Dermis blood vessel endothelial cell (primary cell): ENCODE results near the gene NIPA2. TPM values are rescaled to one million over a fixed set of nuclear protein-coding genes. Genes with fewer than 3 reads are reported as not detected.

ENCODE experiments used
- DNase-seq: peaks from one replicate; pipeline ENCODE4 v3.0.0; 2010
- total RNA-seq: library from RNA; depleted of rRNA; stranded (reverse); fragments of >200 nt; gene quantifications from 2 replicates; pipeline ENCODE4 v1.2.3, GENCODE V29; 2014

Gene NIPA2
- total RNA-seq, 1 donor from 2014 or later = 40.8 TPM

DNA sequence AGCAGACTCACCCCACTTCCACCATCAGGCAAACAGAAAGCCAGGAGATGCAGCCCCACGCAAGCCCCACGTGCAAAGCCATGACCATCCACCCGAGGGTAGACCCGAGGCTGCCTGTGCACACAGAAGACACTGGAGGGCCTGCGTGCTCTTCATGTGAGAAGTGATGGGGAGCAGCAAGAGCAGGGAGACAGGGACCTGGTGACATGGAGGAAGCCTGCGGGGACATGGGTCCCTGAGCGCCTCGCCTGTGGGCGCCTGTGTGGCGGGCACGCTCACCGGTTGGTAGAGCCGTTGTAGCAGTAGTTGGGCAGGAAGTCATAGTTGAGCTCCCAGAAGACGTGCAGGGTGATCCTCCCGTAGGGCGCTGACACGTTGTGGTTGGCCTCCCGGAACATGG lies 65.0 kb downstream of the NIPA2 start:
- DNase-seq = no peak

DNA sequence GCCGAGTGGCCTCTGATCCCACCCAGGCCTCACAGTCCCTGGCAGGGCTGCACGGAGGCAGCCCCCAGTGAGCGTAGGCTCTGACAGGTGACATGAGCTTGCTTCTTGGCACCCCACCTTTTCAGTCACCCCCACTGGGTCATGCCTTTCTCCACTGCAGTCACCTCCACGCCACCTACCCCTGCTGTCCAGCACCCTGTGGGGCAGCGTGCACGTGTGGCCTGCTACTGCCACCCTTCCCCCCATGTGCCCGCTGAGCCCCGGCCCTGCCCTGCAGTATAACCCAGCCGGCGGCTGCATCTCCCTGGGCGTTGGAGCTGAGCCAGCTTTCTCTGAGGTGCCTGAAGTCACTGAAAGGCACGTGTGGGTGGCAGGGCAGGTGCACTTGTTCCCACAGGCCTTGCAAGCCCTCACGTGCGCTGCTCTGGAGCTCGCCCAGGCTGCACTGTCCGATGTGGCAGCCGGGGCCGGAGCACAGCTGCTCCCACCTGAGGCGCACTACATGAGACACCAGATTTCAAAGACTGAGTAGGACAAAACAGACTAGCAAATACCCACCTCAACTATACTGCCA lies 65.6 kb downstream of the NIPA2 start:
- DNase-seq = no peak

DNA sequence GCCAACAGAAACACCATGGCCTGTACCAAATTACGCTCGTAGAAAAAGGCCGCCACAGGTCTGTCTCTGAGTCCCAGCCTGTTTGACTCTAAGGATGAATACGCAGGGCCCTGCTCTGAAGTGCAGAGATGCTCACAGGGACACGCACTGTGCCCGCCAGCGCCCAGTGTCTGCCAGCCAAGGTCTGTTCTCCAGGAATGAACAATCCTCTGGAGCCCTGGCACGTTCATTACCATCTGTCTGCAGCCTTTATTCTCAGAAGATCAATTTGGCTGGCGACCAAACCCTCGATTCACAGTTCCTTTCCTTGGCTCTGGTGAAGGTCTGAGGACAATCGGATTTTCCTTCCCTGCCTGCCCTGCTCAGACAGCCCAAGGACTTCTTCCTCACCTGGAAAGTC lies 66.3 kb downstream of the NIPA2 start:
- DNase-seq = no peak

DNA sequence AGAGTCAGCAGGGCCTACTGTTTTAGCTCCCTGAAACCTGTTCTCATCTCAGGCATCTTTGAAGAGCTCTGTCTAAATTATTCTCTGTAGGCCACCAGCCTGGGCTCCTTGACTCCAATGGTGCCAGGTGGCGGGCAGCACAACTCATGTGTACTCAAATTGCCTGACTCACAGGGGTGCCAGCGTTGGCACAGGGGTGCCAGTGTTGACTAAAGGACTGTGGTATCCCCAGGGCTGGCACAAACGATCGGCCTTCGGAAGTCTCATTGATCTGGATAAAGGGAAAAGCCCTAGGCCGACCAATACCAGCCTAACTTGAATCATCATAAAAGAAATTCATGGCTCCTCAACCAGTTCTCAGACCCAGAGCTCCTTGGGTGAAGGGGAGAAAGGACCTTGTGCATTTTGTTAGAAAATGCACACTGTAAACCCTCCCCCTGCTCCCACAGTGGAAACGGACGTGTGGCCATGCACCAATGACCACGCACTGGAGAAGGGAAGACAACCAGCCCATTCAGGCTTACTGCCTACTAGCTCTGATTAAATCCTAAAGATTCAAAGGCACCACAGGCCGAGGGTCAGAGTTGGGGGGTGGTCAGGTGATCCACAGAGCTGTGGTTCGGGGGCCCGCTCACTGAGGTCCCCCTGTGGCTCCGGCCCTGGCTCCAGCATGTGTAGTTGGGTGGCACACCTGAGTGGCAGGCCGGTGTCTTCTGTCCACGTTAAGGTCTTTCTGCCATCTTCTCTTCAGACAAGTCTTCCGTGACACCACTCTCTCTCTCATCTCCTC lies 68.9 kb downstream of the NIPA2 start:
- DNase-seq = no peak

DNA sequence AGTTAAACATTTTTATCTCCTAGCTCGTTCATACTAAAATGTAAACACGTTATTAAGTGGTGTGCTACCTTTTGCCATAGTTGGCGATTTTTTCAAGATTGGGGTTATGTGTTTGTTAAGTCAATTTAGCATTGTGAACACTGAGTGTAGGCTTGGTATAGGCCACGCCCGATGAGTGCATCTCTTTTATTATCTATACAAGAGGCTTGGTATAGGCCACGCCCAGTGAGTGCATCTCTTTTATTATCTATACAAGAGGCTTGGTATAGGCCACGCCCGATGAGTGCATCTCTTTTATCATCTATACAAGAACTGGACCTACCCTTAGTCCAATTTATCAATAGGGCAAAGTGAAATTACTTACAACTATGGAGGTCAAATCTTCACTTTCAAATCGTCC lies 70.4 kb downstream of the NIPA2 start:
- no peak for DNase-seq

DNA sequence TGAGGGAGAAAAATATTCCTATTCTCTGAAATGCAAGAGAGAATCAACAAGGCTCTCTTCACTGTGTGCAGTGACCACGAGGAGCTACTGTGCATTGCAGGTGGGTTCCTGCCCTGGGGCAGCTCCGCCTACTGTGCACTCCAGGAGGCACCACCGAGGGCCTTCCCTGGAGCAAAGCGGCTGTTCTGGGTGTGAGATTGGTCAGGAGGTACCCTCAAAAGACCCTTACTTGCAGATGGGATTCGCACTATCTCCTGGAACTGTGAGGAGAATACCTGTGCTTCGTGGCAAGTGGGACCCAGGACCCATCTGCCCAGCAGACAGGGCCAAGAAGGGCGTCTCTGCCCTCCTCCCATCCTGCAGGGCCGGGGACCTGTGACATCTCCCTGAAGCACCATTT lies 72.8 kb downstream of the NIPA2 start:
- no peak for DNase-seq

DNA sequence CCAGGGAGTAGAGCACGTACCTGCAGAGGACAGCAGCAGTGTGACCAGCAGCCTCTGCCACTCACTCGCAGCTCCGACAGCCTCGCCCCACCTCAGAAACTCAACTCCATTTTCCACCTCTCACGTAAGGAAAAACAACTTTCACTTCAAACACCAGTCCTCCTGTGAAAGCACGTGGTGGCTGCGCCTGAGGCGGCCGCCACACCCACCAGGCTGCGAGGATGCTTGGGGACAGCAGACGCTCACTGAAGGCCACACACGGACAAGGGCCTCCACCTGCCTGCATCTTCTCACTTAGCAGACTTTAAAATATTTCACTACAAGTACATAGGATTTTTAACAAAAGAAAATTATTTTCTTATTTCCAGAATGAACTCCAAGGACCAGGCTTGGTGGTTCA lies 73.8 kb downstream of the NIPA2 start:
- DNase-seq = no peak

DNA sequence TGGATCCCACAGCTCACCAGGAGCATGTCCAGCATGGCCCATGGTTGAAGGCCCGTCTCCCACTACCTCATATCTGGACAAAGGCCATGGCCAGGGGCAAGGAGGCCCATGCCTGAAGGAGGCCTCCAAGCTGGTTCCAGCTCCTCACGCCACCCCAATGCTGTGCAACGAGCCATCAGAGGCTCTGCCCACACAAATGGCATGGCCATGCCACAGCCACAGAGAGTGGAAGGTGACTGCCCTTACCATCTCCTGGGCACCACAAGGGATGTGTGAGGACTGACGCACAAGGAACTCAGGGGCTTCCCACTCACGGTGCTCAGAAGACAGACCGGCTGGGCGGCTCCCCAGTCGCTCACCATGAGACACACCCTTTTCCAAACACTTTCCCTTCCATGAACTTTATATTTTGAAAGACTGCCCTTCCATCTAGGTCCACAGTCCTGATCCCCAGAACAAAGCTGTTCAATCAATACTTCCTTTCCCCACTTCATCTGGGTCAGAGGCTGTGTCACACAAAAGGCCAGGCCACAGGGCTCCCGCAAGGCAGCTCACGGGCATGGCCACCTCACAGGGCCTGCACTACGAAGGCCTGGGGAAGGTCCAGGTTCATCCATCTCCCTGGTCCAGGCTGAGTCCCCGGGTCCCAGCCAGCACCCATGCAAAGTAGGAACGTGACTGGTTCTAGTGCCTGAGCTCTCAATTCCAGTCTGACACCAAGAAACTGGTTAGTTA lies 75.3 kb downstream of the NIPA2 start:
- DNase-seq = no peak

DNA sequence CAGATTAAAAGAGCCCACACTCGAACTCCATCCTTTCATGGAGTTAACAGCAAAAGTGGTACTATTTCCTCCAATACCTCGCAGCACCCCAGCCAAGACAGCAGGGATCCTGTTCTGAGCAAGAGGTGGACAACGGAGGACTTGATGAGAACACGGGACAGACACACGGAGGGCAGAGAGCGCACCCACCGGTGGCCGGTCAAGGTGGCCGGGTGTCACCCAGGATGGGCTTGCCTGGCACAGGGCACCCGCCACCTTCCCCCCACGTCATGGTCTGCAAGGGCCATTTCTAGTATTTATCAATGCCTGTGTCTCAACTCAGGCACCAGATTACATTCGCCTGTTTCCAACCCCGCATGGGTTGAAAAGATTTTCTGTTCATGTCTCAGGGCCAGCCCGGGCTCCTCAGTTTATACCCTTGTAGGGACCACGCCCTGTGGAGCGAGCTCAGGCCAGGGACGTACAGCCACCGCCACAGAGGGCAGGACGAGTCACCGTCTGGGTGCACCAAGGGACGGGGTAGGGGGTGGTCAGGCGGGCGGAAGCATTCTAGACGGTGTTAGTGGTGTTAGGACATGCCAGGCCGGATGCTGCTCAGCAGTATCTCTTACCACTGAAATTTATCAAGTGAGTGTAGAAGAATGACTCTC lies 77.5 kb downstream of the NIPA2 start:
- no peak for DNase-seq

DNA sequence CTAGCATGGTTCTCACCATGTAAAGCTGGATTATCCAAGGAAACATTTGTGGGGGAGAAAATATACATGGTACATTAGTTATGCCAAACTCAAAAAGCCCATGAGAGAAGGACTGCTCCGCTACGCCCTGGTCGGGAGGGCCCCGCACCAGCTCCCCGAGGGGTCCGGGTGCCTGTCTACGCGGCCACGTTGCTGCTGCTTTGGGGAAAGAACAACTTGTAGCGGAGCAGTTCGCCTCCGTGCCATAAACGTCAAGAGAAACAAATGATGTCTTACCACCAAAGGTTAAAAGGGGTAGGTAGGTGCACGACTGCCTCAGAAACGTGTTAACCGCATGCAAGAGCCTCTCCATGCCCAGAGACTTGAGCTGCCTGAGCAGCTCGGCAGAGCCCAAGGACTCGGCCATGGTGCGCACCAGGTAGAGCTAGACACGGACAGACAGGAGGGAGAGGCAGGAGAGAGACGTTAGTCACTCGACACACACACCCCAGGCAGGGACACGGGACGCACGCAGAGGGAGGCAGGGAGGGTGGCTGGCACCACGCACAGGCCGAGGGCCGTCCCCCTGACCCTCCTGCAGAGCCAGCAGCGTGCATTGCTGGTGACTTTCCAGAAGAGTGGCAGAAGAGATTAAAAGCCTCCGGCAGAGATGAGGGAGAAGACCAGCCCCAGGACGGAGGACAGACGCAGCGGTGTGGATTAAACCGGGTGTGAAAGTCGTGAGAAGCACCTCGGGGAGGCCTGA lies 78.3 kb downstream of the NIPA2 start:
- DNase-seq = no peak

DNA sequence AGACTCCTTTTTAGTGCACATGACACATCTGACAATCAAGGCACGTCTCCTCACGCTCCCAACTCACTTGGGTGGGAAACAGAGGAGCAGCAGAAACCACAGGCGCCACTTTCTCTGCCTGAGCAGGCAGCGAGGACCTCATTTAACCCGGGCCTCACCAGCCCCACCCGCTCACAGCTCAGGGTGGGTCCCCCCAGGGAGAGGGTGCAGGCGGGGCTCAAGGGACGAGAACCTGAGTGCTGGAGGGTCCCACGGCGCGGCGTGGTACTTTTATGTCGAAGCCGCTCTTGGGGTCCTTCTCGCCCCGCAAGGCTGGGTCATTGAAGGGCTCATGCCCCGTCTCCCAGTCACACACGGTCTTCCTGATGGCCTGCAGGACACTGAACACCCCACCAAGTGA lies 79.1 kb downstream of the NIPA2 start:
- DNase-seq = no peak

Other genes starting within 250 kb of the NIPA2 start
- 8.5 and 17.1 TPM in 2 replicates for gene NIPA1, start 52.0 kb upstream of the NIPA2 start, total RNA-seq
- gene CYFIP1, start 141.7 kb downstream of the NIPA2 start, total RNA-seq = 53.9 and 178 TPM in 2 replicates
- gene TUBGCP5, start 200.9 kb downstream of the NIPA2 start, total RNA-seq = 7.0 and 25.8 TPM in 2 replicates